HEK293 (cell line): Measurements from ENCODE around the gene TMEM9B.
A peak's percentile ranks its signal among the peaks of the same experiment; 100 is the strongest.

Experiments
- CTCF ChIA-PET: fragments of 350-600 bp; formaldehyde crosslinking; extraction: SDS; loops from one replicate; lab custom pipeline; 2021; ENCODE audit warnings: antibody characterized with exemption; lab: Yijun Ruan, JAX
- POLR2A ChIA-PET: fragments of 300-600 bp; formaldehyde crosslinking; extraction: SDS; loops from one replicate; lab custom pipeline; 2020; ENCODE audit warnings: antibody characterized with exemption, inconsistent platforms; lab: Yijun Ruan, JAX
- H3K27ac ChIP-seq: fragments of 200-500 bp; sonication (Bioruptor generic); 2 replicates; pipeline ENCODE4 v1.5.1; 2014; ENCODE audit warnings: low read depth, low read length, control low read depth, inconsistent platforms; ENCODE audit errors: extremely low read depth
- H3K36me3 ChIP-seq, 2 experiments: fragments of 200-500 bp in 1 of 2; sonication (Bioruptor generic) in 1 of 2; 1 replicate in 1 of 2; 2 replicates in 1 of 2; pipeline ENCODE4 v1.5.1; 2014 to 2017; ENCODE audit warnings: inconsistent platforms in 2 of 2, low read length in 2 of 2; ENCODE audit not compliant: control insufficient read depth in 2 of 2, insufficient read depth in 1 of 2
- H3K4me1 ChIP-seq: fragments of 200-500 bp; sonication (Bioruptor generic); 2 replicates; pipeline ENCODE4 v1.5.1; 2014; ENCODE audit warnings: mild to moderate bottlenecking, low read length, inconsistent platforms; ENCODE audit not compliant: control insufficient read depth, insufficient read depth
- H3K4me3 ChIP-seq: 2 replicates; pipeline ENCODE4 v1.5.1; 2011; ENCODE audit warnings: low read depth, mild to moderate bottlenecking, control low read depth, low read length, moderate library complexity
- H3K9me3 ChIP-seq: fragments of 200-500 bp; sonication (Bioruptor generic); 2 replicates; pipeline ENCODE4 v1.5.1; 2014; ENCODE audit warnings: low read depth, low read length, inconsistent platforms; ENCODE audit not compliant: control insufficient read depth, insufficient read depth
- KLF8 ChIP-seq: fragments of 450-650 bp; formaldehyde crosslinking; IDR thresholded peaks from 2 replicates; pipeline ENCODE4 v1.5.1; 2016; ENCODE audit warnings: missing biosample characterization, missing genetic modification characterization
- MZF1 ChIP-seq: fragments of 450-650 bp; formaldehyde crosslinking; IDR thresholded peaks from 2 replicates; pipeline ENCODE4 v1.5.1; 2017; ENCODE audit warnings: missing biosample characterization, missing genetic modification characterization, borderline replicate concordance
- PBX3 ChIP-seq: sonication (generic); formaldehyde crosslinking; IDR thresholded peaks from 2 replicates; pipeline ENCODE4 v1.8.1; 2022; ENCODE audit warnings: mild to moderate bottlenecking, moderate library complexity, missing genetic modification reagents
- PRDM10 ChIP-seq: fragments of 450-650 bp; formaldehyde crosslinking; IDR thresholded peaks from 2 replicates; pipeline ENCODE4 v1.5.1; 2016; ENCODE audit warnings: missing biosample characterization, missing genetic modification characterization
- ZBTB1 ChIP-seq: fragments of 450-650 bp; formaldehyde crosslinking; IDR thresholded peaks from 2 replicates; pipeline ENCODE4 v1.5.1; 2016; ENCODE audit warnings: missing biosample characterization, missing genetic modification characterization
- ZBTB17 ChIP-seq: fragments of 450-650 bp; formaldehyde crosslinking; IDR thresholded peaks from 2 replicates; pipeline ENCODE4 v1.5.1; 2016; ENCODE audit warnings: missing biosample characterization, missing genetic modification characterization
- ZBTB49 ChIP-seq: fragments of 450-650 bp; formaldehyde crosslinking; IDR thresholded peaks from 2 replicates; pipeline ENCODE4 v1.5.1; 2016; ENCODE audit warnings: missing biosample characterization, missing genetic modification characterization, low read depth
- ZNF157 ChIP-seq: fragments of 450-650 bp; formaldehyde crosslinking; IDR thresholded peaks from 2 replicates; pipeline ENCODE4 v1.5.1; 2016; ENCODE audit warnings: missing biosample characterization, missing genetic modification characterization
- ZNF248 ChIP-seq: fragments of 450-650 bp; formaldehyde crosslinking; IDR thresholded peaks from 2 replicates; pipeline ENCODE4 v1.5.1; 2017; ENCODE audit warnings: missing biosample characterization, missing genetic modification characterization
- ZNF335 ChIP-seq: fragments of 450-650 bp; formaldehyde crosslinking; conservative IDR thresholded peaks from 2 replicates; pipeline ENCODE4 v1.5.1; 2016; ENCODE audit warnings: missing biosample characterization, missing genetic modification characterization
- ZNF510 ChIP-seq: fragments of 450-650 bp; formaldehyde crosslinking; IDR thresholded peaks from 2 replicates; pipeline ENCODE4 v1.5.1; 2018; ENCODE audit warnings: mild to moderate bottlenecking, missing genetic modification characterization, missing biosample characterization; ENCODE audit not compliant: insufficient replicate concordance
- ZNF610 ChIP-seq: fragments of 450-650 bp; formaldehyde crosslinking; IDR thresholded peaks from 2 replicates; pipeline ENCODE4 v1.5.1; 2016; ENCODE audit warnings: missing biosample characterization, missing genetic modification characterization, borderline replicate concordance
- ZNF658 ChIP-seq: fragments of 450-650 bp; formaldehyde crosslinking; IDR thresholded peaks from 2 replicates; pipeline ENCODE4; 2016; ENCODE audit warnings: missing biosample characterization, missing genetic modification characterization
- ZSCAN16 ChIP-seq: fragments of 450-650 bp; formaldehyde crosslinking; IDR thresholded peaks from 2 replicates; pipeline ENCODE4 v1.5.1; 2016; ENCODE audit warnings: missing biosample characterization, missing genetic modification characterization

TMEM9B gene

GRCh38 chr11:9002920-9003572 lies 38.8 kb upstream of the TMEM9B start:
- no peak for TF ChIP-seq KLF8 (tag by site-specific recombination)
- TF ChIP-seq ZNF510 (tag by site-specific recombination), result no peak
- peak; percentile 98 for TF ChIP-seq PRDM10
- no peak for TF ChIP-seq ZNF157
- TF ChIP-seq ZNF248, result no peak
- 0 out of 2 replicates have a peak, but pooled peaks have one; percentile 75 for TF ChIP-seq MZF1 (tag by site-specific recombination)
- peak; percentile 52 for TF ChIP-seq ZNF335 (tag by site-specific recombination)
- TF ChIP-seq ZNF610 (tag by site-specific recombination), result no peak
- TF ChIP-seq, all 188 proteins: peak for 3
- peak overlapping the region; percentile 51 for H3K4me3 ChIP-seq
- CTCF ChIA-PET, result interaction anchor here (0.7 to 1.7 kb wide), 6 partner anchors 9 to 503 kb away, joined by 3 to 10 read pairs (median 4); no protein-coding TSS in a partner anchor
- H3K9me3 ChIP-seq, result no peaks in the 10 kb centered on the region
- no peaks in the 10 kb centered on the region for H3K4me1 ChIP-seq
- H3K27ac ChIP-seq, result no peak overlapping the region
- POLR2A ChIA-PET, result interaction anchor here (0.5 to 2.8 kb wide), 7 partner anchors 16 to 392 kb away, joined by 3 to 21 read pairs (median 4); partner anchors contain the start of gene TMEM9B
- H3K36me3 ChIP-seq, result no peaks in the 10 kb centered on the region

GRCh38 chr11:9001736-9002135 lies 37.5 kb upstream of the TMEM9B start:
- CTCF ChIA-PET, result interaction anchor here (1.1 kb wide), 1 partner anchor 34 kb away, joined by 3 read pairs; no protein-coding TSS in a partner anchor

GRCh38 chr11:8998017-8998416 lies 33.8 kb upstream of the TMEM9B start:
- no peaks in the 10 kb centered on the region for H3K36me3 ChIP-seq
- TF ChIP-seq ZSCAN16, result no peak
- CTCF ChIA-PET, result interaction anchor here (0.6 kb wide), 2 partner anchors 16 to 41 kb away, joined by 3 read pairs; no protein-coding TSS in a partner anchor
- POLR2A ChIA-PET, result no interaction called here
- no peak overlapping the region for H3K27ac ChIP-seq
- H3K4me1 ChIP-seq, result no peaks in the 10 kb centered on the region
- no peak overlapping the region for H3K4me3 ChIP-seq
- H3K9me3 ChIP-seq, result no peaks in the 10 kb centered on the region

More at GRCh38 chr11:9001736-9002135, 37.5 kb upstream of the TMEM9B start:
- TF ChIP-seq ZBTB17 (tag by site-specific recombination), result peak; percentile 48; the same call in 1 of the 2 replicates
- TF ChIP-seq PBX3 (CRISPR knock-in tag), result no peak
- TF ChIP-seq, all 188 proteins: peak for 1
- Histone ChIP-seq H3K9me3 (no peaks in the 10 kb centered on the region), H3K27ac (no peak overlapping the region), H3K36me3 (no peaks in the 10 kb centered on the region), H3K4me3 (no peak overlapping the region), H3K4me1 (no peaks in the 10 kb centered on the region)
- POLR2A ChIA-PET, result interaction anchor here (0.6 to 2.8 kb wide), 2 partner anchors 17 to 38 kb away, joined by 3 to 21 read pairs; partner anchors contain the start of gene TMEM9B

GRCh38 chr11:8997451-8997850 lies 33.2 kb upstream of the TMEM9B start:
- CTCF ChIA-PET, result interaction anchor here (0.6 kb wide), 2 partner anchors 16 to 40 kb away, joined by 3 read pairs; no protein-coding TSS in a partner anchor
- POLR2A ChIA-PET, result no interaction called here
- Histone ChIP-seq H3K36me3 (no peaks in the 10 kb centered on the region), H3K4me1 (no peaks in the 10 kb centered on the region), H3K27ac (no peak overlapping the region), H3K9me3 (no peaks in the 10 kb centered on the region), H3K4me3 (no peak overlapping the region)
- no peak for TF ChIP-seq ZBTB1 (tag by site-specific recombination)
- no peak for TF ChIP-seq ZNF658 (tag by site-specific recombination)
- TF ChIP-seq ZBTB49, result no peak
